Ovary (tissue), 9 donors: Measurements from ENCODE around the gene C5AR2. TPM values are rescaled to one million over a fixed set of nuclear protein-coding genes. Genes with fewer than 3 reads are reported as not detected.

Source experiments
- DNase-seq, 5 donors: peaks; one replicate each; pipeline ENCODE4 v3.0.0-alpha.2; 2019 to 2020
- H3K27ac ChIP-seq, 2 donors: fragments of 200-600 bp; one replicate each; pipeline versions ENCODE4 v1.5.1 to v1.8.0; 2019 to 2022
- H3K27me3 ChIP-seq: fragments of 200-600 bp; one replicate; pipeline ENCODE4 v1.8.0; 2022
- H3K36me3 ChIP-seq: fragments of 200-600 bp; sonication (generic); one replicate; pipeline ENCODE4 v1.5.1; 2019
- H3K4me1 ChIP-seq: one replicate; pipeline ENCODE4 v1.8.1; 2013; ENCODE audit warnings: mild to moderate bottlenecking, moderate library complexity; ENCODE audit not compliant: insufficient read depth
- H3K4me3 ChIP-seq: fragments of 200-600 bp; sonication (generic); one replicate; pipeline ENCODE4 v1.5.1; 2017
- H3K9me3 ChIP-seq, 2 donors: fragments of 200-600 bp in 1 of 2; sonication (generic) in 1 of 2; one replicate each; pipeline versions ENCODE4 v1.5.1 to v1.8.1; 2013 to 2019; ENCODE audit warnings: mild to moderate bottlenecking in 1 of 2, moderate library complexity in 1 of 2
- EP300 ChIP-seq: sonication (generic); formaldehyde crosslinking; IDR thresholded peaks from one replicate; pipeline ENCODE4 v1.6.1; 2017; ENCODE audit warnings: antibody characterized with exemption
- POLR2A ChIP-seq: fragments of 450-650 bp; IDR thresholded peaks from one replicate; pipeline ENCODE4 v1.6.1; 2017; ENCODE audit warnings: antibody characterized with exemption, mild to moderate bottlenecking, moderate library complexity
- WGBS, 3 donors: extraction: QIAGEN DNeasy Blood & Tissue Kit in 1 of 3; methylation state at CpG; one replicate each; pipeline versions ENCODE4 v1.1.5 to v1.1.7; 2013 to 2017; 5-methylcytosine and 5-hydroxymethylcytosine counted together
- intact Hi-C, 4 donors: fragments of 100-400 bp; cut with DNase I; formaldehyde crosslinking; loops; one replicate each; pipeline versions ENCODE4 v1.11.0 to v1.15.1; 2022 to 2023
- polyA plus RNA-seq, 2 donors: library from polyadenylated mRNA; stranded (reverse); fragments of 200-250 nt in 1 of 2; fragments of 350-450 nt in 1 of 2; fragmentation: Illumina TruSeq in 1 of 2; extraction: RNeasy Lipid Tissue Mini Kit (QIAGEN cat#74804) in 1 of 2; gene quantifications; one replicate each; pipeline ENCODE4 v1.2.3, GENCODE V29; 2013 to 2014
- total RNA-seq, 7 donors: library from RNA; depleted of rRNA in 2 of 7; stranded (reverse); fragments of >200 nt in 2 of 7; fragmentation: NEBNext Ultra II Directional in 3 of 7; extraction: Animal tissue kit (Norgen Biotek cat#: 25700) in 3 of 7; gene quantifications; one replicate each; pipeline versions ENCODE4 v1.1.0 to v1.2.4, GENCODE V29; 2016 to 2023
- TF ChIP-seq, protein P1 (sequence below), 3 donors: fragments of 450-650 bp in 2 of 3; fragments of 200-600 bp in 1 of 3; IDR thresholded peaks; one replicate each; pipeline versions ENCODE4 v1.5.1 to v1.8.0; 2016 to 2022; ENCODE audit warnings: antibody characterized with exemption in 3 of 3, mild to moderate bottlenecking in 1 of 3
- donor health status: DM: no; HTN: no; CAD: no; lungs with moderate emphysema.
- donor health status: DM: no; HTN: no; CAD: no.
- donor health status: Bipolar disorder and iron deficiency.
- donor health status: DM: yes; HTN: yes; CAD: no.
- donor health status: DM: no; HTN: no; CAD: no.
- donor health status: DM: yes; HTN: yes; CAD: no.

The C5AR2 gene
- total and polyA plus RNA-seq, 9 donors = 0.41 to 3.9 (median 1.2) TPM

- intact Hi-C loops = no loop called here
- WGBS, 3 donors = 90 to 92% (median 90%) methylated on average over 46 of the region's 46 CpGs
Observed at GRCh38 chr19:47319923-47320871, 11.8 kb upstream of the C5AR2 start.

DNA sequence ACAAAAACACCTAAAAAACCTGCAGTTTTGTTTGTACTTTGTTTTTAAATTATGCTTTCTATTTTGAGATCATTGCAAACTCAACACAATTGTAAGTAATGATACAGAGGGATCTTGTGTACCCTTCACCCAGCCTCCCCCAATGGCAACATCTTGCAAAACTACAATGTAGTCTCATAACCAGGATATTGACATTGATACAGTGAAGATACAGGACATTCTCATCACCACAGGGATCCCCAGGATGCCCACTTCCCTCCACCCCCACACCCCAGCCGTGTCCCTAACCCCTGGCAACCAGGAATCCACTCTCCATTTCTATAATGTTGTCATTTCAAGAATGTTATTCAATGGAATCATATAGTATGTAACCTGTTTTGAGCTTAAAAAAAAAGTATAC is 10.3 kb upstream of the C5AR2 start:
- no peaks in the 10 kb centered on the region for H3K9me3 ChIP-seq
- H3K4me3 ChIP-seq = no peak overlapping the region
- intact Hi-C loops = no loop called here
- no peaks in the 10 kb centered on the region for H3K27me3 ChIP-seq
- TF ChIP-seq, protein P1, sequence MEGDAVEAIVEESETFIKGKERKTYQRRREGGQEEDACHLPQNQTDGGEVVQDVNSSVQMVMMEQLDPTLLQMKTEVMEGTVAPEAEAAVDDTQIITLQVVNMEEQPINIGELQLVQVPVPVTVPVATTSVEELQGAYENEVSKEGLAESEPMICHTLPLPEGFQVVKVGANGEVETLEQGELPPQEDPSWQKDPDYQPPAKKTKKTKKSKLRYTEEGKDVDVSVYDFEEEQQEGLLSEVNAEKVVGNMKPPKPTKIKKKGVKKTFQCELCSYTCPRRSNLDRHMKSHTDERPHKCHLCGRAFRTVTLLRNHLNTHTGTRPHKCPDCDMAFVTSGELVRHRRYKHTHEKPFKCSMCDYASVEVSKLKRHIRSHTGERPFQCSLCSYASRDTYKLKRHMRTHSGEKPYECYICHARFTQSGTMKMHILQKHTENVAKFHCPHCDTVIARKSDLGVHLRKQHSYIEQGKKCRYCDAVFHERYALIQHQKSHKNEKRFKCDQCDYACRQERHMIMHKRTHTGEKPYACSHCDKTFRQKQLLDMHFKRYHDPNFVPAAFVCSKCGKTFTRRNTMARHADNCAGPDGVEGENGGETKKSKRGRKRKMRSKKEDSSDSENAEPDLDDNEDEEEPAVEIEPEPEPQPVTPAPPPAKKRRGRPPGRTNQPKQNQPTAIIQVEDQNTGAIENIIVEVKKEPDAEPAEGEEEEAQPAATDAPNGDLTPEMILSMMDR (IDR thresholded peaks at IDR 0.05) = no peak
- TF ChIP-seq POLR2A (no peak), EP300 (no peak)
- H3K27ac ChIP-seq = no peak overlapping the region
- no peak for DNase-seq
- WGBS, 3 donors = 84 to 93% (median 89%) methylated on average over 1 of the region's 1 CpG
- no peaks in the 10 kb centered on the region for H3K36me3 ChIP-seq
- H3K4me1 ChIP-seq = no peaks in the 10 kb centered on the region

More at GRCh38 chr19:47319923-47320871, 11.8 kb upstream of the C5AR2 start:
- no peaks in the 10 kb centered on the region for H3K4me1 ChIP-seq
- H3K27me3 ChIP-seq = no peaks in the 10 kb centered on the region
- H3K36me3 ChIP-seq = no peaks in the 10 kb centered on the region
- H3K27ac ChIP-seq = no peak overlapping the region
- no peak overlapping the region for H3K4me3 ChIP-seq
- DNase-seq = no peak
- TF ChIP-seq POLR2A (no peak), EP300 (no peak)
- TF ChIP-seq, protein P1 (IDR thresholded peaks at IDR 0.05) = no peak
- H3K9me3 ChIP-seq = no peaks in the 10 kb centered on the region

DNA sequence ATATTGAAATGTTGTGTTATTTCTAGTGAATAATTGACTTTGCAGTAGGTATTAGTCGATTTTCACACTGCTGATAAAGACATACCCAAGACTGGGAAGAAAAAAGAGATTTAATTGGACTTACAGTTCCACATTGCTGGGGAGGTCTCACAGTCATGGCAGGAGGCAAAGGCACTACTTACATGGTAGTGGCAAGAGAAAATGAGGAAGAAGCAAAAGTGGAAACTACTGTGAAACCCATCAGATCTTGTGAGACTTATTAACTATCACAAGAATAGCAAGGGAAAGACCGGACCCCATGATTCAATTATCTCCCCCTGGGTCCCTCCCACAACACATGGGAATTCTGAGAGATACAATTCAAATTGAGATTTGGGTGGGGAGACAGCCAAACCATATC is 9.9 kb upstream of the C5AR2 start:
- WGBS, 3 donors = 58 to 70% (median 67%) methylated on average over 2 of the region's 2 CpGs
- H3K4me3 ChIP-seq = no peak overlapping the region
- no peaks in the 10 kb centered on the region for H3K4me1 ChIP-seq
- no peak overlapping the region for H3K27ac ChIP-seq
- no peak for TF ChIP-seq POLR2A
- intact Hi-C loops = no loop called here
- no peak for DNase-seq
- no peaks in the 10 kb centered on the region for H3K9me3 ChIP-seq
- H3K27me3 ChIP-seq = no peaks in the 10 kb centered on the region
- no peaks in the 10 kb centered on the region for H3K36me3 ChIP-seq

GRCh38 chr19:47323409-47323808 is 8.6 kb upstream of the C5AR2 start:
- TF ChIP-seq EP300 (no peak), POLR2A (no peak)
- TF ChIP-seq, protein P1 (IDR thresholded peaks at IDR 0.05) = no peak
- H3K27me3 ChIP-seq = no peaks in the 10 kb centered on the region
- no peak overlapping the region for H3K4me3 ChIP-seq
- no peak for DNase-seq
- intact Hi-C loops = no loop called here
- H3K27ac ChIP-seq = no peak overlapping the region
- no peaks in the 10 kb centered on the region for H3K4me1 ChIP-seq
- H3K9me3 ChIP-seq = no peaks in the 10 kb centered on the region
- 60 to 68% (median 64%) methylated on average over 8 of the region's 8 CpGs for WGBS, 3 donors
- no peaks in the 10 kb centered on the region for H3K36me3 ChIP-seq

- TF ChIP-seq, protein P1 (IDR thresholded peaks at IDR 0.05) = no peak
- TF ChIP-seq EP300 (no peak), POLR2A (no peak)
- no peaks in the 10 kb centered on the region for H3K9me3 ChIP-seq
- H3K27me3 ChIP-seq = no peaks in the 10 kb centered on the region
- no peak overlapping the region for H3K4me3 ChIP-seq
- intact Hi-C loops = no loop called here
- no peak overlapping the region for H3K27ac ChIP-seq
- DNase-seq = no peak
- no peaks in the 10 kb centered on the region for H3K4me1 ChIP-seq
- 72 to 79% (median 73%) methylated on average over 12 of the region's 12 CpGs for WGBS, 3 donors
- no peaks in the 10 kb centered on the region for H3K36me3 ChIP-seq
Observed at GRCh38 chr19:47323872-47324271, 8.1 kb upstream of the C5AR2 start.
